ACHN (cell line): ENCODE results near the gene ANO2.
"Not testable (repeated sequence)": the region's sequence is repeated elsewhere in the genome, so short reads cannot be mapped to it uniquely, and the experiment has no call there.

ENCODE experiments used
- DNase-seq: peaks from one replicate; pipeline ENCODE4 v3.0.0-alpha.2; 2015
- in situ Hi-C: cut with HindIII; loops from 2 replicates; pipeline ENCODE4 v1.10.0; 2017; ENCODE audit warnings: low sequenced_read_pairs, low pct_ligation_motif_present, low pct_unique_long_range_greater_than_20kb

ANO2 gene

DNA sequence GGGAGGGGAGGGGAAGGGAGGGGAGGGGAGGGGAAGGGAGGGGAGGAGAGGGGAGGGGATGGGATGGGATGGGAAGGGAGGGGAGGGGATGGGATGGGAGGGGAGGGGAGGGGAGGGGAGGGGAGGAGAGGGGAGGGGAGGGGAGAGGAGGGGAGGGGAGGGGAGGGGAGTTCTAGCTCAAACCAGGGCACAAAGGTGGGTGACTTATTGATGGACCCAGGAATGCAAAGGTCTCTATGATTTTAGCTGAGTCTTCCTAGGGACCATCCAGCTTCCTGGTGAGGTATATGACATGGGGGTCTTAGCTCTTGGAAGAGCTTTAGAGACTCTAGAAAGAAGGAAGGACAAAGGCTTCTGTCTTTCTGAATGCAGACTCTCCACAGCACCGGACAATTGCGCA is 42.3 kb downstream of the ANO2 start:
- in situ Hi-C loops, result no loop called here
- DNase-seq, result no peak

DNA sequence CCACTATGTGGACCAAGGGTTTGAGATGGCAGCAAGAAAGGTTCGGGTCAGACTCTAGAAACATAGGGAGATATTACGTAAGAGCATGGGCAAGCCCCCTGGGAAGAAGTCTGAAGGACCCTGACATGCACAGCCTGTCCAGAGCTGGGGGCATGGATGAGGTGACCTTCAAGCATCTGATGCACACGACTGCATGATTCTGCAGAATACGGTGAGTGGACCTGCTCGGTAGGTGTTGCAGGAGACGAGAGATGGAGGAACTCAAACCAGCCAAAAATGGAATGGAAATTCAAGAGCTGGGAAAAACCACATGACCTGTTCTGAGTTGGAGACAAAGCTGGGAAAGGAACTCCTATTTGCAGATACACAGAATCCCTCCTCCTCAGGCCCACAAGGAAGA is 43.6 kb downstream of the ANO2 start:
- DNase-seq, result no peak
- in situ Hi-C loops, result no loop called here

DNA sequence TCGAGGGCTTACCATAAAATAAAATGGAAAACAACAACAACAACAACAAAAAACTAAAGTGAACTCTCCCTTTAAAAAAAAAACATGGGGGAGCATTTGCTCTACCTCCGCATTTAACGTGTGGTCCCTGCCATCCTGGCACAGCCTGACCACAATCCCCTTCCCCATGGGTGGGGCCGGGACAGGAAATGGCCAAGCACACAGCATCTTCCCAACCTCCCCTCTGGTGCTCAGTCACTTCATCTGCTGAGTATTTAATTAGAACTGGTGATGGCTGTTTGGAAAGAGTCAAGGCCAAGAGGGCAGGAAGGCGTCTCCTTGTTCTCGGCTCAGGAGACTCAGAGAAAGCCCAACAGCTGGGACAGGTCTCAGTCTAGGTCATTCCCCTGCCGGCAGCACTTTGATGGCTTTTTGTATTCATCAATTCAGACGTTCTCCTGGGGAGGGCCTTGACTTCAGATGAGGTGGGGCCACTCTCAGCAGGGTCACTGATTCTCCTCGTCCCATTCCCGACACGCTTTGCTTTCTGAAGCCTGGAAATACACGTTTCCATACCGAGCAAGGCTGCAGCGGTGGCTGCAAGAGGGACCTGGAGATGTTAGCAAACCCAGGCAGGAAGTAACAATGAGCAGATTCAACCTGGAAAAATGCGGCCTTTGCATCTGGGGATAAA is 44.4 kb downstream of the ANO2 start:
- in situ Hi-C loops, result no loop called here
- no peak for DNase-seq

- no peak for DNase-seq
- in situ Hi-C loops, result no loop called here
These were observed 45.0 kb downstream of the ANO2 start for GRCh38 chr12:5900076-5900475.

- no peak for DNase-seq
- in situ Hi-C loops, result no loop called here
These were observed 45.4 kb downstream of the ANO2 start for GRCh38 chr12:5899675-5900074.

DNA sequence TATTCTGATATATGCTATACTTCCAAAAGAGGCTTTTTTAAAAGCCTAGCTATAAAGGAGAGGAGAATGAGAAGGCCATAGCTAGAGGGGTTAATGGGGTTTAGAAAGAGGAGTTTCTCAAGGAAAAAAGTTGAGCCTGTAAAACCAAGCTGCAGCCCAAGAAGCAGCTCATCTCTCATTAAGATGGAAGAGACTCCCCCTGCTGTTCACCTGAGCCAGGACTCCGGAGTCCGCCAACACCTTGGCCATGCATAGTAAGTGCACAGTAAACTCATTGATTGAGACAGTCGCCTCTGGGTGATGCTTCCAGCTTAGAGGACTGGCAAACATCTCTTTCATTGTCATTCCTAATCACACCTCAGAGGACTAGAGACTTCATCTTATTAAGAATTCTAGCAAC is 46.2 kb downstream of the ANO2 start:
- peak; percentile 9 for DNase-seq
- in situ Hi-C loops, result no loop called here

- peak; percentile 49 for DNase-seq
- in situ Hi-C loops, result no loop called here
These were observed 55.5 kb downstream of the ANO2 start for GRCh38 chr12:5889381-5890047.

DNA sequence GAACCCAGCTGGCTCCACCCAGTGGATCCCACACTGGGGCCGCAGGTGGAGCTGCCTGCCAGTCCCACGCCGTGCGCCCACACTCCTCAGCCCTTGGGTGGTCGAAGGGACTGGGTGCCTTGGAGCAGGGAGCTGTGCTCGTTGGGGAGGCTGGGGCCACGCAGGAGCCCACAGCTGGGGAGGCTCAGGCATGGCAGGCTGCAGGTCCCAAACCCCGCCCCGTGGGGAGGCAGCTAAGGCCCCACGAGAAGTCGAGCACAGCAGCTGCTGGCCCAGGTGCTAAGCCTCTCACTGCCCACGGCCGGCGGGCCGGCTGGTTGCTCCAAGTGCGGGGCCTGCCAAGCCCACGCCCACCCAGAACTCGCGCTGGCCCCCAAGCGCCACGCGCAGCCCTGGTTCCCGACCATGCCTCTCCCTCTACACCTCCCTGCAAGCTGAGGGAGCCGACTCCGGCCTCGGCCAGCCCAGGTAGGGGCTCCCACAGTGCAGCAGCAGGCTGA is 56.2 kb downstream of the ANO2 start:
- in situ Hi-C loops, result no loop called here
- DNase-seq, result no peak

GRCh38 chr12:5887819-5888218 is 57.2 kb downstream of the ANO2 start:
- in situ Hi-C loops, DNase-seq: not testable (repeated sequence)

- in situ Hi-C loops, result no loop called here
- no peak for DNase-seq
These were observed 60.2 kb downstream of the ANO2 start for GRCh38 chr12:5884866-5885265.

- in situ Hi-C loops, result no loop called here
- no peak for DNase-seq
These were observed 60.8 kb downstream of the ANO2 start for GRCh38 chr12:5884285-5884684.

- DNase-seq, result no peak
- in situ Hi-C loops, result no loop called here
These were observed 62.4 kb downstream of the ANO2 start for GRCh38 chr12:5882511-5883190.

- in situ Hi-C loops, result no loop called here
- no peak for DNase-seq
These were observed 63.4 kb downstream of the ANO2 start for GRCh38 chr12:5881666-5882065.

- in situ Hi-C loops, result no loop called here
- no peak for DNase-seq
These were observed 63.9 kb downstream of the ANO2 start for GRCh38 chr12:5881101-5881606.

GRCh38 chr12:5875851-5876250 is 69.2 kb downstream of the ANO2 start:
- in situ Hi-C loops, result no loop called here
- DNase-seq, result no peak

DNA sequence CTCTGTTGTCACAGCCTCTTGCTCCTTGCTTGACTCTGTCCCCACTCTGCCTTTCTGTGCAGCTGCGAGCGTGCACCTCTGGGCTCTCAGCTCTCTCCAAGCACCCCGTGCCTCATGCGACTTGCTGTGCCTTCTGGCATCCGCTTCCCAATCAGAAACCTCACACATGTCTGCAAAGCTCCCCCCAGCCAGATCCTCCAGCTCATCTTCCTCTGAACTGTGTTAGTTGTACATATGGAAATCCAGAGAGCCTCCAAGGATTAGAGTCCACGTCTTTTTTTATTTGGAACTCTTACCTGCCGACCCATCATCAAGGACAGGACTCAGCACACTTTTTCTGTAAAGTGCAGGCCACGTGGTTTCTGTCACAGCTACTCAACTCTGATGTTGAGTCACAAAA is 70.5 kb downstream of the ANO2 start:
- in situ Hi-C loops, result no loop called here

GRCh38 chr12:5873281-5873919 is 71.7 kb downstream of the ANO2 start:
- DNase-seq, result no peak

More for the DNA sequence above, 70.5 kb downstream of the ANO2 start:
- DNase-seq, result no peak

GRCh38 chr12:5872745-5873144 is 72.3 kb downstream of the ANO2 start:
- in situ Hi-C loops, result no loop called here
- peak; percentile 78 for DNase-seq

More at GRCh38 chr12:5873281-5873919, 71.7 kb downstream of the ANO2 start:
- in situ Hi-C loops, result no loop called here

DNA sequence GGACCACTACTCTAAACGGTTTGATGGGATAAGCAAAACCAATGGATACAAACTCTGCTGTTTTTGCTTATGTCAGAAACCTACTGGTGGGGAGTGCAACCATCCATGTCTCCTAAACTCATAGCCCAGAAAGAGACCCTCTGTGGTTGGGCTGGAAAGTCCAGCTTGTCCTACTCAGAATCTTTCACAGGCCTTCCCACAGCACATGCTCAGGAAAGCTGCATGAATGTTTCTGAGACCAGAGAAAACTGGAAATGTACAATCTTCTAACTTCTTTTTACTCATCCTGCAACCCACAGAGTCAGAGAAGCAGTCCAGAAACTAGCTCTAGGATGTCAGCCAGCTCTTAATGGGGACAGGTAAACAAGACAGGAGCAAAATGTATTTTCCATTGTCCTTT is 73.3 kb downstream of the ANO2 start:
- no peak for DNase-seq
- in situ Hi-C loops, result no loop called here
